LNCaP clone FGC (cell line): Measurements from ENCODE around the gene KCNG3.
A peak's percentile ranks its signal among the peaks of the same experiment; 100 is the strongest.

ENCODE experiments used
- DNase-seq: peaks from one replicate; pipeline ENCODE4 v3.0.0-alpha.2; 2011; ENCODE audit warnings: low read depth
- H3K4me3 ChIP-seq: 2 replicates; pipeline ENCODE4 v1.5.1; 2011; ENCODE audit warnings: mild to moderate bottlenecking, low read depth, low read length, control low read depth
- TF ChIP-seq, protein P1 (sequence below): IDR thresholded peaks from 2 replicates; pipeline ENCODE4 v1.5.1; 2012; ENCODE audit warnings: mild to moderate bottlenecking; ENCODE audit not compliant: control insufficient read depth, insufficient read depth; ENCODE audit errors: extremely low read depth

KCNG3 gene

DNA sequence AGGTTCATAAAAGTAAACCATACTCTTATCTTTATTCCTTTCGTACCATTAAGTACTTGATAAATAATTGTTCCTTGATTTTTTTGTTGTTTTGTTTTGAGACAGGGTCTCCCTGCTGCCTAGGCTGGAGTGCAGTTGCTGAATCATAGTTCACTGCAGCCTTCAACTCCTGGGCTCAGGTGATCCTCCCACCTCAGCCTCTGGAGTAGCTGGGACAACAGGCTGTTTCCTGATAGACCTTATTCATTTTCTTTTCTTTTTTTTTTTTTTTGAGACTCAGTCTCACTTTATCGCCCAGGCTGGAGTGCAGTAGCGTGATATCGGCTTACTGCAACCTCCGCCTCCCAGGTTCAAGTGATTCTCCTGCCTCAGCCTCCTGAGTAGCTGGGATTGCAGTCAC is 5.5 kb downstream of the KCNG3 start:
- TF ChIP-seq, protein P1, sequence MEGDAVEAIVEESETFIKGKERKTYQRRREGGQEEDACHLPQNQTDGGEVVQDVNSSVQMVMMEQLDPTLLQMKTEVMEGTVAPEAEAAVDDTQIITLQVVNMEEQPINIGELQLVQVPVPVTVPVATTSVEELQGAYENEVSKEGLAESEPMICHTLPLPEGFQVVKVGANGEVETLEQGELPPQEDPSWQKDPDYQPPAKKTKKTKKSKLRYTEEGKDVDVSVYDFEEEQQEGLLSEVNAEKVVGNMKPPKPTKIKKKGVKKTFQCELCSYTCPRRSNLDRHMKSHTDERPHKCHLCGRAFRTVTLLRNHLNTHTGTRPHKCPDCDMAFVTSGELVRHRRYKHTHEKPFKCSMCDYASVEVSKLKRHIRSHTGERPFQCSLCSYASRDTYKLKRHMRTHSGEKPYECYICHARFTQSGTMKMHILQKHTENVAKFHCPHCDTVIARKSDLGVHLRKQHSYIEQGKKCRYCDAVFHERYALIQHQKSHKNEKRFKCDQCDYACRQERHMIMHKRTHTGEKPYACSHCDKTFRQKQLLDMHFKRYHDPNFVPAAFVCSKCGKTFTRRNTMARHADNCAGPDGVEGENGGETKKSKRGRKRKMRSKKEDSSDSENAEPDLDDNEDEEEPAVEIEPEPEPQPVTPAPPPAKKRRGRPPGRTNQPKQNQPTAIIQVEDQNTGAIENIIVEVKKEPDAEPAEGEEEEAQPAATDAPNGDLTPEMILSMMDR: no peak
- DNase-seq: no peak
- no peak overlapping the region for H3K4me3 ChIP-seq

DNA sequence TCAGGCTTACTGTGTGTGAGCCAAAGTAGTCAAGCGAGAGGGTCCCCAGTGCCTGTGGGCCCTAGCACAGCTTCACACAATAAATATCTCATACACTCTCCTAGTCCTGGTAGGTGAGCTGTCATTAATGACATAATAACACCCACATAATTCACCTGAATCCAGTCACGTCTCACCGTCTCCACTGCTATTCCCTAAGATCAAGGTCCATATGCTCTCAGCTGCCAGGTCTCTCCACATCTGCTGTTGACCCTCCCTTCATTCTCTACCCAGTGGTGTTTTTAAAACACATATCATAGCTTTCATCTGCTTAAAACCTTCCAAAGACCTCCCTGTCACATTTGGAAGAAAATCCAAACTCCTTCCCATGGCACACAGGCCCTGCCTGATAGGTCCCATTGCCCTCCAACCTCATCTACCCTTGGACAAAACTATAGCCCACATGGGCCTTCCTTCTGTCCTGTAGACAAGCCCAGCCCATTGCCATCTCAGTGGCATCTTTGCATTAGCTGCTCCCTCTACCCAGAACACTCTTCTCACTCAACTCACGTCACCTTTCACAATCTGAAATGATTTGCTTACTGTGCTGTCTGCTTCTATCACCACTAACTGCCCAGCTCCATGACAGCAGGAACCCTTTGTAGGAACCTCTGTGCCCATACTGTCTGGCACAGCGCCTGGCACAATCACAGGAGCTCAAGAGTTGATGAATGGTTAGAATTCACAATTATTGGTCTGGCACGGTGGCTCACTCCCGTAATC is 7.5 kb downstream of the KCNG3 start:
- TF ChIP-seq, protein P1: no peak
- no peak for DNase-seq
- no peak overlapping the region for H3K4me3 ChIP-seq

GRCh38 chr2:42480402-42480801 is 13.4 kb downstream of the KCNG3 start:
- no peak overlapping the region for H3K4me3 ChIP-seq
- TF ChIP-seq, protein P1: no peak
- no peak for DNase-seq

GRCh38 chr2:42474765-42475454 is 18.9 kb downstream of the KCNG3 start:
- DNase-seq: peak; percentile 67
- TF ChIP-seq, protein P1: no peak

GRCh38 chr2:42470706-42471105 is 23.1 kb downstream of the KCNG3 start:
- TF ChIP-seq, protein P1: no peak
- no peak overlapping the region for H3K4me3 ChIP-seq
- no peak for DNase-seq

More at GRCh38 chr2:42474765-42475454, 18.9 kb downstream of the KCNG3 start:
- no peak overlapping the region for H3K4me3 ChIP-seq

DNA sequence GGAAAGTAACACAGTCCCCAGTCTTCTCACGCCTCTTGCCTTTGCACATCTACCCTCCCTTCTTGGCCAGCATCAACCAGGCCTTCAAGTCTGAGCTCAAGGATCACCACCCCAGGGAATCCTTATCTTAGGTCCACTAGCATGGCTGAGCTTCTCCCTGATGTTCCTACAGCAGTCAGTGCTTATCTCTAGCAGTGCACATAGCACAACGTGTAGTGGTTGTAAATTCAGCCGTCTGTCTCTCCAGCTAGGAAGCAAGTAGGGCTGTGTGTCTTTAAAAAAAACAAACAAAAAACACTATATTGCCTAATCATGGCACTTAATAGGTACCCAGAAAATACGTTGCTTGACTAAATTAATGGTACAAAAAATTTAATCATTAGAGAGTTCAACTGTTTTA is 29.2 kb downstream of the KCNG3 start:
- no peak overlapping the region for H3K4me3 ChIP-seq
- no peak for DNase-seq
- TF ChIP-seq, protein P1: no peak
